Measurements from ENCODE around the gene RABGGTA. TPM values are rescaled to one million over a fixed set of nuclear protein-coding genes. Genes with fewer than 3 reads are reported as not detected.
A peak's percentile ranks its signal among the peaks of the same experiment; 100 is the strongest.

RABGGTA gene
- total and polyA plus RNA-seq, 10 of the 15 experiments (the other 5 are each of a cell fraction or from before 2014, with no cell fraction given), result 19.1 to 75.6 (median 46.9) TPM

- no peak for TF ChIP-seq PBX3 (IDR thresholded peaks at IDR 0.05; ENCODE audit: insufficient replicate concordance, low read depth, low read length)
- no peak for TF ChIP-seq RAD51 (IDR thresholded peaks at IDR 0.05)
- TF ChIP-seq, protein P1, sequence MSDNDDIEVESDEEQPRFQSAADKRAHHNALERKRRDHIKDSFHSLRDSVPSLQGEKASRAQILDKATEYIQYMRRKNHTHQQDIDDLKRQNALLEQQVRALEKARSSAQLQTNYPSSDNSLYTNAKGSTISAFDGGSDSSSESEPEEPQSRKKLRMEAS (IDR thresholded peaks at IDR 0.05; ENCODE audit: low read depth, low read length), result no peak
- TF ChIP-seq IKZF2 (IDR thresholded peaks at IDR 0.05), result no peak
- TF ChIP-seq, protein P2, sequence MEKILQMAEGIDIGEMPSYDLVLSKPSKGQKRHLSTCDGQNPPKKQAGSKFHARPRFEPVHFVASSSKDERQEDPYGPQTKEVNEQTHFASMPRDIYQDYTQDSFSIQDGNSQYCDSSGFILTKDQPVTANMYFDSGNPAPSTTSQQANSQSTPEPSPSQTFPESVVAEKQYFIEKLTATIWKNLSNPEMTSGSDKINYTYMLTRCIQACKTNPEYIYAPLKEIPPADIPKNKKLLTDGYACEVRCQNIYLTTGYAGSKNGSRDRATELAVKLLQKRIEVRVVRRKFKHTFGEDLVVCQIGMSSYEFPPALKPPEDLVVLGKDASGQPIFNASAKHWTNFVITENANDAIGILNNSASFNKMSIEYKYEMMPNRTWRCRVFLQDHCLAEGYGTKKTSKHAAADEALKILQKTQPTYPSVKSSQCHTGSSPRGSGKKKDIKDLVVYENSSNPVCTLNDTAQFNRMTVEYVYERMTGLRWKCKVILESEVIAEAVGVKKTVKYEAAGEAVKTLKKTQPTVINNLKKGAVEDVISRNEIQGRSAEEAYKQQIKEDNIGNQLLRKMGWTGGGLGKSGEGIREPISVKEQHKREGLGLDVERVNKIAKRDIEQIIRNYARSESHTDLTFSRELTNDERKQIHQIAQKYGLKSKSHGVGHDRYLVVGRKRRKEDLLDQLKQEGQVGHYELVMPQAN (conservative IDR thresholded peaks at IDR 0.05), result 0 out of 2 replicates have a peak, but pooled peaks have one; percentile 45
- no peak for TF ChIP-seq NBN (IDR thresholded peaks at IDR 0.05)
- TF ChIP-seq LARP7 (IDR thresholded peaks at IDR 0.05), result 0 out of 2 replicates have a peak, but pooled peaks have one; percentile 2
- TF ChIP-seq STAT1 (conservative IDR thresholded peaks at IDR 0.05), result no peak
- peak; percentile 94 for TF ChIP-seq TARDBP (IDR thresholded peaks at IDR 0.05; ENCODE audit: borderline replicate concordance)
- no peak for TF ChIP-seq IRF5 (IDR thresholded peaks at IDR 0.05; ENCODE audit: borderline replicate concordance)
- TF ChIP-seq ZNF622 (IDR thresholded peaks at IDR 0.05), result no peak
- no peak for TF ChIP-seq NFIC (IDR thresholded peaks at IDR 0.05; ENCODE audit: low read depth, low read length)
- no peak for TF ChIP-seq RFX5 (IDR thresholded peaks at IDR 0.05; ENCODE audit: low read depth, low read length)
- peak; percentile 91; the same call in 1 of the 2 replicates for TF ChIP-seq GABPA (IDR thresholded peaks at IDR 0.05; ENCODE audit: low read depth)
- no peak for TF ChIP-seq ETV6 (conservative IDR thresholded peaks at IDR 0.05 in 1 of 2, IDR thresholded peaks at IDR 0.05 in 1 of 2; ENCODE audit: borderline replicate concordance in 1 of 2, low read depth in 1 of 2)
- no peak for TF ChIP-seq MYC (IDR thresholded peaks at IDR 0.05; ENCODE audit: insufficient read depth, insufficient read length, insufficient replicate concordance, low read length, severe bottlenecking)
- no peak for TF ChIP-seq MTA3 (IDR thresholded peaks at IDR 0.05; ENCODE audit: borderline replicate concordance, low read length)
- TF ChIP-seq ZSCAN29 (IDR thresholded peaks at IDR 0.05), result no peak
- no peak for TF ChIP-seq WRNIP1 (IDR thresholded peaks at IDR 0.05; ENCODE audit: borderline replicate concordance, low read depth, low read length)
- TF ChIP-seq CBX5 (IDR thresholded peaks at IDR 0.05; ENCODE audit: low read depth), result no peak
- no peak for TF ChIP-seq ATF7 (IDR thresholded peaks at IDR 0.05; ENCODE audit: low read depth)
- TF ChIP-seq, protein P3, sequence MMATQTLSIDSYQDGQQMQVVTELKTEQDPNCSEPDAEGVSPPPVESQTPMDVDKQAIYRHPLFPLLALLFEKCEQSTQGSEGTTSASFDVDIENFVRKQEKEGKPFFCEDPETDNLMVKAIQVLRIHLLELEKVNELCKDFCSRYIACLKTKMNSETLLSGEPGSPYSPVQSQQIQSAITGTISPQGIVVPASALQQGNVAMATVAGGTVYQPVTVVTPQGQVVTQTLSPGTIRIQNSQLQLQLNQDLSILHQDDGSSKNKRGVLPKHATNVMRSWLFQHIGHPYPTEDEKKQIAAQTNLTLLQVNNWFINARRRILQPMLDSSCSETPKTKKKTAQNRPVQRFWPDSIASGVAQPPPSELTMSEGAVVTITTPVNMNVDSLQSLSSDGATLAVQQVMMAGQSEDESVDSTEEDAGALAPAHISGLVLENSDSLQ (IDR thresholded peaks at IDR 0.05), result no peak
- TF ChIP-seq POLR2AphosphoS2 (IDR thresholded peaks at IDR 0.05; ENCODE audit: low read depth, low read length), result no peak
Observed at GRCh38 chr14:24232121-24232644, 39.2 kb downstream of the RABGGTA start, which contains the start of gene NEDD8 (continued).

Data from GM12878 (cell line).